HG03159 (cell line): ENCODE measurements around the gene CORO1C.
"Not testable (repeated sequence)": the region's sequence is repeated elsewhere in the genome, so short reads cannot be mapped to it uniquely, and the experiment has no call there.

Source experiments
- ATAC-seq: cut with Tn5 transposase; IDR thresholded peaks from one replicate; pipeline ENCODE4 v1.9.1; 2021; ENCODE audit warnings: mild to moderate bottlenecking, moderate library complexity; ENCODE audit not compliant: unreplicated experiment

CORO1C gene

GRCh38 chr12:108679106-108679681 lies 52.1 kb downstream of the CORO1C start:
- no peak for ATAC-seq

GRCh38 chr12:108678104-108678730 lies 53.1 kb downstream of the CORO1C start:
- ATAC-seq, result no peak

- no peak for ATAC-seq
Measured at GRCh38 chr12:108677381-108677780, 53.9 kb downstream of the CORO1C start.

- no peak for ATAC-seq
Measured at GRCh38 chr12:108676707-108677106, 54.6 kb downstream of the CORO1C start.

GRCh38 chr12:108675792-108676191 lies 55.5 kb downstream of the CORO1C start:
- ATAC-seq, result no peak

- no peak for ATAC-seq
Measured at GRCh38 chr12:108672054-108672453, 59.3 kb downstream of the CORO1C start.

- ATAC-seq, result no peak
Measured at GRCh38 chr12:108671110-108671509, 60.2 kb downstream of the CORO1C start.

- no peak for ATAC-seq
Measured at GRCh38 chr12:108670066-108670631, 61.2 kb downstream of the CORO1C start.

GRCh38 chr12:108668542-108668941 lies 62.8 kb downstream of the CORO1C start:
- no peak for ATAC-seq

- no peak for ATAC-seq
Measured at GRCh38 chr12:108668063-108668462, 63.3 kb downstream of the CORO1C start.

- no peak for ATAC-seq
Measured at GRCh38 chr12:108667349-108667748, 64.0 kb downstream of the CORO1C start.

- no peak for ATAC-seq
Measured at GRCh38 chr12:108666401-108666881, 64.9 kb downstream of the CORO1C start.

GRCh38 chr12:108665608-108666202 lies 65.6 kb downstream of the CORO1C start:
- ATAC-seq, result no peak

- peak; percentile 76 for ATAC-seq
Measured at GRCh38 chr12:108664338-108665258, 66.7 kb downstream of the CORO1C start.

GRCh38 chr12:108663324-108664015 lies 67.8 kb downstream of the CORO1C start:
- ATAC-seq, result no peak

- ATAC-seq, result not testable (repeated sequence)
Measured at GRCh38 chr12:108658115-108658514, 73.2 kb downstream of the CORO1C start.

- no peak for ATAC-seq
Measured at GRCh38 chr12:108657130-108657745, 74.1 kb downstream of the CORO1C start.

- not testable (repeated sequence) for ATAC-seq
Measured at GRCh38 chr12:108656247-108656646, 75.1 kb downstream of the CORO1C start.

GRCh38 chr12:108655812-108656175 lies 75.5 kb downstream of the CORO1C start:
- not testable (repeated sequence) for ATAC-seq

GRCh38 chr12:108654622-108655021 lies 76.7 kb downstream of the CORO1C start:
- not testable (repeated sequence) for ATAC-seq
